ENCODE data around the gene THSD4. TPM values are rescaled to one million over a fixed set of nuclear protein-coding genes. Genes with fewer than 3 reads are reported as not detected.
A peak's percentile ranks its signal among the peaks of the same experiment; 100 is the strongest.

The THSD4 gene
- polyA plus RNA-seq, 1 donor = 30.2 TPM

DNA sequence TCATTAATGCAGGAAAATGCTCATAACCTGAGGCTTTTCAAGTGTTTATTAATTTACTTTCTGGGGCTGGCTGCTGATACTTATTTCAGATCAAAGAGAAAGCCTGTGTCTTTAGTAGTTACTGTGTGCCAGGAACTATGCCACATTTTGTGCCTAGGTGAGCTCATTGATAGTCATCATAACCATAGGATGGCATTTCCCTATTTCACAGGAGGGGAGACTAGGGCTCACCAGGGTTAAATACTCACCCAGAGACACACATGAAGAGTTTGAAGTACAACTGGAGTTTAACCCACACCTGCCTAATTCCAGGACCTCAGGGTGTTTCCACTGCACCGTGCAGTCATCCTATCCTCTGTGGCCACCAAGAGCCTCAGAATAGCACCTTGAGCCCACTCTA is 430.7 kb downstream of the THSD4 start:
- DNase-seq = no peak

DNA sequence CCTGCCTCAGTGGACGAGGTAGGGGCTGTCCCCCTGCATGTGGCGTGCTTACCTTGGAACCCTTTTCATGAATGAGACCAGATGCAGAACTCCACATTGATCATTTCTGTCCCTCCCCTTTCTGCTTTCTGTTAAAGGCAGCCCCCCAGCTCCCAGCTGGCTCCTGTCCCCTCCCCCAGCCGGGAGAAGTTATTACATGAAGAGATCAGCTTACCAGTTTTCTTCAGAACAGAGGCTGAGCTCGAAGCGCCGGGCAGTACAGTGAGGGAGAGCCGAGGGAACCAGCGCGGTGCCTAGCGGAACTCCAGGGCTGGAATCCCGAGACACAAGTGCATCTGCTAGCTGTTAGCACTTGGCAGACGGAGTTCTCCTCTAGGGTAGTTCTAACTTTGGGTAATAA is 431.7 kb downstream of the THSD4 start:
- DNase-seq = peak; percentile 63

DNA sequence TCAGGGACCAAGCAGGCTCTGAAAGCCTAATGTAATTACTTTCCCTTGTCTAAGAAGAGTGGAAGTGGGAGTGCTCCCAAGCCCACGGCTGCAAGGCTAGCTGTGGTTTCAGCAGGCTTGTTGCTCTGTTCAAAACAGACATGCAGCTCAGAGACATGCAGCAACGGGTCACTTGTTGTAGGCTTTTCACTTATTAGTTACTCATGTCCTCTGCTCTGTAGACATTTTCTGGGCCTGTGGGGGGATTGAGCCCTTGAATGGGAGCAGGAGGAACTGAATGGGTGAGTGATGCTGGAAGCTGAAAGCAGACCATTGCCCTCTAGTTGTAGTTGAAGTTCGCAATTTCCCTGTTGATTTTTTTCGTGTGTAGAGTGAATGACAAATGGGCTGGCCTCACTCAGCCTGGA is 433.1 kb downstream of the THSD4 start:
- DNase-seq = no peak

DNA sequence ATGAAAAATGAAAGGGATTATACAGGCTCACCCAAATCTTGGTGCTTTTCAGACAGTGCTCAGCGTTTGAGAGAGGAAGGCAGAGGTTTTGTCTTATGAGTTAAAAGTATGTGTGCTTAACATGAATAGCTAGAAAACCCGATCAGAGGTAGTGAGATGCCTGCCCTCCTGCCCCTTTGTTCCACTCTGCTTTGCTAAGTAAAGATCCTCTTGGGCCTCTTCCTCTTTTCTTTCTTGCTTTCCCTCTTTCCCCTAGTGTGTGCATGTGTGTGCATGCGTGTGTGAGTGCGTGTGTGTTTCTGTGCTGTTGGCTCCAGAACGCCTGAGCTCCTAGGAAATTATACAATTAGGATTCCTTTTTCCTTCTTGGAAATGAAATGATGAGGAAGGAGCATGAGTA is 433.8 kb downstream of the THSD4 start:
- no peak for DNase-seq

DNA sequence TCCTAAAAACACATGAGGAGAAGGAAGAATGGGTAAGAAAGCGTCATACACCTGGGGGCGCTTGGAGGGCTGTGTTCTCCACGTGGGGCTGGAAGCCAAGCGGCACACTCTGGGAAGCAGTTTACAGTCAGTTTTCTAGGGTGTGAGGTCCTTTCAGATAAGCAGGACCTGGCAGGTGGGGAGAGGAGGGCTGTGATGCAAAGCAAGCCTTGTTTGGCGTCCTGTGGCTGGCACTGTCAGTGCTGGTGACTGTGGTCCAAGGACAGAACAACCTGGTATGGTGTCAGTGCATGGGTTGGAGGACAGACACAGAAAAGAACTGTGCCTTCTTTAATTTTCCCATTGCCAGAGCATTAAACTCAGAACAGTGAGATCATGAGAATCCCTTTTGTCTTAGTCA is 434.4 kb downstream of the THSD4 start:
- no peak for DNase-seq

DNA sequence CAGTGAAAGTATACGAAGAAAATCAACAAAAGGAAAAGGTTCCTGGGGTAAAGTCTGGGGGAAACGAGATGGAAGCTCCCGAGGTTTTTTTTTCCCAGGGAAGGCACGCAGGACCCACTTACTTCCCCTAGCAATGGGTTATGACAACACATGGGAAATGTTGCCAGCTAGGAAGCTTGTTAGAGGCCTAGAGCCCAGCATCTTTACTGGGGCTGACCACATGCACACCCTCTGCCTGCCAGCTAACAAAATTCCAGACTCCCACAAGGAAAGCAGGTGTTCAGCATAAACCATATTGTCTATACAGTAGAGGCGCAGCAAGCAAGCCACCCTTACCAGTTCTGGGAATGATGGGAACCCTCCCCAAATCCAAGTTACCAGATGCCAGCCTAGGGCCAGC is 436.3 kb downstream of the THSD4 start:
- DNase-seq = no peak

DNA sequence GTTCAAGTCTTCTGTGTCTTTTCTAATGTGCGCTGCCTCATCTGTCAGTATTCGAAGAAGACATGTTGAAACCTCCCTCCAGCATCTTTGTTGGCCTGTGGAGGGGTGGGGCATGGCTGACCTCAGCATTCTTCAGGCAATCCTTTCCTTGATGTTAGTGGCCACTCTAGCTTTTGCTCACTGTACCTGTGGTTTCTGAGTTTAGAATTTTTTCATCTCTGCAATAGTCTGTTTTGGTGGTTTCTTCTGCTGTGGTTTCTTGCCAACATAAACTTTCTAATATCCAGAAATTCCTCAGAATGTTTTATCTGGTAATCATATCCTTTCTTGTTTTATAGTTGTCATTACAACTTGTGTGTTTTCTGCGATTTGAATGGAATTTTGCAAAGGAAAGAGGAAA is 443.8 kb downstream of the THSD4 start:
- DNase-seq = no peak

DNA sequence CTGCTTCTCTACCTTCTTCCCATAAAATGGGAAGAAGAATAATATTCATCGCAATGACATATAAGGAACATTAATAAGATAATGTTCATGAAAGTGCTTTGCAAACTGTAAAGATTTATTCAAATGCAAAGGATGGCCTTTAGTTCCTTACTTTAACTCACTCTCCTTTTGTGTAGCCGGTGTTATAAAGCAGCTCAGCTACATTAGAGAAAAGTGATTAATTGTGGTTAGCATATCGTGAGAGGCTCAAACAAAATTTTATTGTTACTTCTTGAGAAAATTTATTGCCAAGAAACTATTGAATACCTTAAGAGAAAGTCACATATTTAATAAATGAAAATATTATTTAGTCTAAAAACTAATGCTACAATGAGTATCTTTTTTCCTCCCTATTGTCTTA is 444.3 kb downstream of the THSD4 start:
- no peak for DNase-seq

DNA sequence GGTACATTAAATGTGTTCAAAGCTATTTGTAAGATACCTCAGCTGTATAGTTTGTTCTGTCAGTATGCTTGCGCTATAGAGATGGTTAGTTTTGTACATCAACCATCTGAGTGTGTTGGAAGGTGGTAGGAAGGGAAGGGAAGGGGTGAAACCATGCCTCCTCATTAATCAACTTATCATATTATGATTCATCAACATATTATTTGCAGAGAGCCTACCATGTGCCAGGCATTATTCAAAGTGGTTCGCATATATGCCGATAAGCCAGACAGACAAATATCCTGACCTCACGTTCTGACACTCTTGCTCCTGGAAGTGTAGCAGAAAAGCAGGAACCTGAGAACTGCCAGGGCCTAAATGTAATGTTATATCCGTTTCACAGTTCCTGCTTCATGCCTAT is 447.0 kb downstream of the THSD4 start:
- DNase-seq = no peak

DNA sequence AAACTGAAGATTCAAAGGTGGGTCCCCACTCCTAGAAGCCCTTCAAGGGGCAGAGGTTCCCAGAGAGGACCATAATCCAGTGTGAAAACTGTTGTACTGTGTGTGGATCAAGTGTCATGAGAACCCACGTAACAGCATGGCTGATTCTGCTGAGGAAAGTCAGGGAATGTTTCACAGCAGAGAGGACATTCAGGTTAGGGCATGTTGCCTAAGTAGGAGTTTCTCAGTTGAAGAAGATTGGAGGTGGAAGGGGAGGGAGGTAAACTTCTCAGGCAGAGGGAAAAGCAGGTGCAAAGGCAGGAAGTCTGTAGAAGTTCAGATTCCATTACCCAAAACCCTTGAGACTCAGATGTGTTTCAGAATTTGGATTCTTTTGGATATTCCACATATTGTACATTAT is 448.9 kb downstream of the THSD4 start:
- no peak for DNase-seq

DNA sequence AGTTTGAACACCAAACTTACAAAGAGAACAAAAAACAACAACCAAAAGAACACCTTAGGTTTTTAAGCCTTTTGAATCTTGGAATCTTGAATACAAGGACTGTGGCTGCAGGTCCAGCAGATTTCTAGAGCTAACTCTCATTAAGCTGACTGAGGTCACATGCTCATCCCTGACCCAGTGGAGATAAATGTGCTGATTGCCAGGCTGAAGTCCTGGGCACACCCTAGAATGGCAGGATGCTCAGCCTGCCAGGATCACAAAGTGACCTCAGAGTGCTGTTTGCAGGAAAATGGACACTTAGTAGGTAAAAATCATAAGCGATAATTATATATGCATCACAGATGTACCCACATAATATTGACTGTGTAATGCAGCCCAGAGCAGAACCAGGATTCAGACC is 449.7 kb downstream of the THSD4 start:
- no peak for DNase-seq

DNA sequence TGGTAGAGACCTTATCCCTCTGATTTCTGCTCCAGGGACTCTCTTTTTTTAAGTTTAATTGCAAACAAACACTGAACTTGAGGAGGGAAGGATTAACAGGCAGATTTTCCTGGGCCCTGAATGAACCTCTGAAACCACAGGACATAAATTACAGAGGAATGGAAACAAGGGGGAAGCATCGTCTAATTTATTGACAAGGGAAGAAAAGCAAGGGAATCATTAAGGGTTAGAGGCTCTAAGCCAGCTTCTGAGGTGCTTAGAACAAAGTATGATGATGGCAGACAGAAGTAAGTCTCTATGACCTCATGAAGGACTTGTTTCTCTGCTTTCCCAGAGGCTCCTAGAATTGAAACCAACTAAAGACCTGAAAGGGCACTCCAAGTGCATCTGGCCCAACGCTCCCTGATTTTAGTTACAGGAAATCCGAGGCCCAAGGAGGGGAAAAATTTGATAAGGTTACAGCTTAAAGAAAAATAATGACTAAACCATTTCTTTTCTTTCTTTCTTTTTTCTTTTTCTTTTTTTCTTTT is 450.4 kb downstream of the THSD4 start:
- no peak for DNase-seq

DNA sequence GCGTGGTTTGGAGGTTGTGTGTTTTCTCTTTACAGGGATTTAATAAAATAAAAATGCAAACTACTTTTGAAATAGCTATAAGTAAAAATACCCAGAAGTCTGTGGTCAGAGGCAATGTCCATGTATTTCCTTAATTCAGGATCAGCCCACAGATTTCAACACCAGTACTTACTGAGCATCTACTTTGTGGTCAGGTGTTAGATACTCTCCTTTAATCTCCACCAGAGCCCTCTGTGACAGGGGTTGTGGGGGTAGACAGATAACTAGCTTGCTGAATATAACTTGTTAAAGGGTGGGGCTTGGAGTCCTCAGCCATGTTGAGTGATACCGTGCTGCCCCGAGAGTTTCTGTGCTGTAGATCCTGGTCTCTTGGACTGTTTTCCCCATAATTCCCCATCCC is 451.0 kb downstream of the THSD4 start:
- DNase-seq = no peak

DNA sequence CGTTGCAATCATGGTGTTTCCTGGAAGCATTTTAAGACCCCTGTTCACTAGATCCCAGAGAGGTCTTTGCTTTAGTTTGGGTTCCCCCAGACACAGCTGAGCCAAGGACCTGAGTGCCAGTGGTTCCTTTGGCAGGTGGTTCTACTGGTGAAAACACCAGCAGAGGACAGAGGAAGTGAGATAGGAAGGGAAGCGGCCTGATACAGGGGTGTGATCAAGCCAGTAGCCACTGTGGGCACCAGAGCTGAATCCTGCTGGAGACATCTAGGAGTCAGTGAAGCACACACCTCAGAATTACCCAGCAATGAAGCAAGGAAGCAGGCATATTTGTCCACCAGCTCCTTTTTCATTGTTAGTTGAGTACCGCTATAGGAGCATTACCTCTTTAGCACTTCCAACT is 451.9 kb downstream of the THSD4 start:
- DNase-seq = no peak

DNA sequence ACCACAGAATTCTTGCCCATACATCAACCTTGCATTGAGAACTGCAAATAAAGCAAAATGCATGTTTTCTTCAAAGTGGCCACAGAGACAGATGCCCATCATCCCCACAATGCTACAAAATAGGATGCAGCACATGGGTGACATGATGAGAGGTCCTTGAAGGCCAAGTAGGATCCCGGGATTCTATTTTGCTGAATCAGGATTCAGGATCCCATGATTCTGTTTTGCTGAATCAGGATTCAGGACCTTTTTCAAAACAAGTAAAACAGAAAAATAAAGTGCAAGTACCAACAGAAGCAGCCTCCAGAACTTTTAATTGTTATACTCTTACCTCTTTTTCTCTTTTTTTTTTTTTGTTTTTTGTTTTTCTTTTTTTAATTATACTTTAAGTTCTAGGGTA is 453.0 kb downstream of the THSD4 start:
- no peak for DNase-seq

DNA sequence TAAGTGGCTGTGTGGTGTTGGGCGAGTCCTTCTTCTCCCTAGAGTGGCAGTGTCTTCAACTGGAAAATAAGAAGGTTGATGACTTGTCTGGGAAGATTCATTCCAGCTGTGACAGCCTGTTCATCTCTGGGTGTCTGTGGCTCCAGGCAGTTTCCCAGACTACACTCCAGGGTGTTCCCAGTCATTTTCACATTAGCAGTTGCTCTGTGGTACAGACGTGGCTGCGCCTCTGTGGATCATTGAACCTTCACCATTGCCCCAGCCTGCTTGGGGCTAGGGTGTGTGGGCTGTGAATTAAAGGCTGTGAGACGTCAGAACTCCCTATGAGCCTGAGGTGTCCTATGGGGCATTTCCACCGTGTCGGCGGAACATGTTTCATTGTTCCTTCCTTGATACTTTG is 455.5 kb downstream of the THSD4 start:
- no peak for DNase-seq

DNA sequence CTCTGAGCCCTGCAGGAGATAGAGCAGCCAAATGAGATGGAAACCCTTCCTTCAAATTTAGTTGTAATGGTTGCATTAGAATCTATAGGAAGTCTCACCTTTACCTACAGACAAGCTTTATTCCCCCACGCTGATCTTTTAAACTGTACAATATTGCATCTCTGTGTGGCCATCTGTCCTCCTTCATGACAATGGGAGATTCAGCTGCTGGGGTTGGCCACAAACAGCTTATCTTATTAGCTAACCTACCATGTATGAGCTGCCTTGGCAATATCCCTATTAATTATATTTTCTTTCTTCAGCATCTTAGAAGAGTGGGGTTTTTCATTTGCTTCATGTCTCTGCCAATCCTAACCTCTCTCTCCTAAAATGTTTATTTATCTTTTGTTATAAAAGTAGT is 456.4 kb downstream of the THSD4 start:
- no peak for DNase-seq

DNA sequence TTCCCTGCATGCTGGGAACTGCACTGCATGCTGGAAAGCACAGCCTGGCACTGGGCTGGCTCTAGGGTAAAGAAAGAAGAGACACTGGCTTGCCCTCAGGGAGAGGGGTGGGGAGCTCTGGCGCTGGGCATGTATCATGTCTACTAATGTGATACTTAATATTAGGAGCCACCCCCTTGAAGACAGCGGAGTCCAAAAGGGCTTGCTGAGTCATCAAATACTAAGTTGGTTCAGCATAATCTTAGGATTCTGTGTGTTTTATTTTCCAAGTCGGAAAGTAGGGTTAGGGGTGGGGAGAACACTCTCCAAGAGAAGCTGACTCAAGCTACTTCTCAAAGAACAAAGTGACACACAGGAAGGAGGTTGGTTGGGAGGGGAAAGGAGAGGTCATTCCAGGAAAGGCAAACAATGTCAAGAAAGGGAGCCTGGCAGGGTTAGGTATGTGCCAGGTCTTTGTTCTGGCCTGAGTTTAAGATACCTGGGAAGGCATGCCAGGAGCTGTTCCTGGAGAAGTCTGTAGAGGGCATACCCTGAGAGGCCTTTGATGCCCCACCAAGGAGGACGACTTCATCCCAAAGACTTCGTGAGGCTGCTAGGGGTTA is 457.3 kb downstream of the THSD4 start:
- no peak for DNase-seq

DNA sequence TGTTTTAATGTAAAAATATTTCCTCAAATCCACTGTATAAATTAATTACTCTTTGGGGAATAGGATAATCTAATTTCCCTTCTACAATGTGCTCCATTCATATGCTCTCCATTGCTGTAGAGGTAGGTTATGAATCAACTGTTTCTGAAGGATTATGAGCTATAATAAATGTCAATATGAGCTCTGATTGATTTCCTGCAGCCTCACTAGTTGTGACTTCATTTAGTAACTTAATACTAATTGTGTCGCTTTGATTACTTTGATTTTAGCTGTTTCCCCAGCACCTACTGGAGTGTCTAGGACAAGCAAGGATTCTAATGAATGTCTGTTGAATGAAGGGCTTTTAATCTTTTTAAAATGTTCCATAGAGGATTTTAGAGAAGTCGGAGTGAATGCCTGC is 458.3 kb downstream of the THSD4 start:
- no peak for DNase-seq

DNA sequence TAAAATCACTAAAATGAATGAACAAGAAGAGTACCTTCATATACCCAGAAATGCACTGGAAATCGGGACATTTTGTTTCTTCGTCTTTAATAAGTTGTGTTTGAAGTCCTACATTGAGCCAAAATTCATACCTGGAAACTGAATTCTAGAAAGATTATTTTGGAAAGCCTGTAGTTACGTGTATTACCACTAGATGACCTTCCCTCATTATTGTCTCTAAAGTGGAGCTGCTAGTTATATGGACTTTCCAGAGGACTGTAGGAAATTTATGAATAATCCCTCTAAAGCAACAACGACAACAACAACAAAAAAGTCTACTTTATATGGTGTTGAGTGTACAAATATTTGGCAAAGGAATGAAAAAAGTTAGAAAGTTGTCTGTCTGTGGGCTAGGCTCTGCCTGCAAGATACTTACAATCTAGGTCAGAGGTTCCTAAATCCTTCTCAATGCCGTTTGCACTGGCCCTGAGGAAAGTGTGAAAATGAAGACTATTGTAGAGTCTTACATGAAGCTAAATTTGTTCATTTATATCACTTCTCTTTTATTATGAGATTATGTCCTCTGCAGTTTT is 460.3 kb downstream of the THSD4 start:
- no peak for DNase-seq

DNA sequence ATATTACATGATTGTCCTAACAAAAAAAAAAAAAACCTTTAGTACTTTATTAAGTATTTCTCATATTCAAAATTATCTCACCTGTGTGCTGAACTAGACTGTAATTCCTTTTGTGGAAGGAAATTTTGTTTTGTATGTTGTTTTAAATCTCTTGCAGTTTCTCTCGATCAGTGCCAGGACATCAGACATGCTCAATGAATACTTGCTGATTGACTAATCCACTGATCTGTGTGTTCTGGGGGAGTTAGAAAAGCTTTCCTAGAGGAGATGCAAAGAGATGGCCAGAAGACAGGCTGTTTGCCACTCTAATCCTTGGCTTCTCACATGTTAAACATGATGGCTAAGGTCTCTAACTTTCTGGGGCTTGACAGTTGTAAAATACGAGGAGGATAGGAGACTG is 461.8 kb downstream of the THSD4 start:
- no peak for DNase-seq

DNA sequence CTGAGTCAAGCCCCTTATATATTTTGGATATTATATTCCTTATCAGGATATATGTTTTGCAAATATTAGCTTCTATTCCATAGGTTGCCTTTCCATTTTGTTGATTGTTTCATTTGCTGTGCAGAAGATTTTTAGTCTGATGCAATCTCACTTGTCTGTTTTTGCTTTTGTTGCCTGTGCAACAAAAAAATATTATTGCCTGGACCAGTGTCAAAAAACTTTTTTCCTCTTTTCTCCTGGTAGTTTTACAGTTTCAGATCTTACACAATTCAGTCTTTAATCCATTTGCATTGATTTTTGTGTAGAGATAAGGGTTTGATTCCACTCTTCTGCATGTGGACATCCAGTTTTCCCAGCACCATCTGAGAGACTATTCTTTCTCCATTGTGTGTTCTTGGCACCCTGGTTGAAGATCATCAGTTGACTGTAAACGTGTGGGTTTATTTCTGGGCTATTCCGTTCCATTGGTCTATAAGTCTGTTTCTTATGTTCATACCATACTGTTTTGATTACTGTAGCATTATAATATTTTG is 466.2 kb downstream of the THSD4 start:
- DNase-seq = no peak

DNA sequence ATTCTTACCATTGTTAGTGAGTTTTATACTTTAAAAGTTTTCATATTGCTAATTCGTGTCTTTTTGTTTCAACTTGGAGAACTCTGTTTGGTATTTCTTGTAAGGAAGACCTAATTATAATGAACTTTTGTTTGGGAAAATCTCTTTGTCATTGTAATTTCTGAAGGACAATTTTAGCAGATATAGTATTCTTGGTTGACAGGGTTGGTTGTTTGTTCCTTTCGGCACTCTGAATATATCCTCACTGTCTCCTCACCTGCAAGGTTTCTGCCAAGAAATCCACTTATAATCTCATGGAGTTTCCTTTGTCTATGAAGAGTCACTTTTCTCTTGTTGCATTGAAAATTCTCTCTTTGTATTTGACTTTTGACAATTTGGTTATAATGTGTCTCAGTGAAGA is 469.9 kb downstream of the THSD4 start:
- DNase-seq = no peak

DNA sequence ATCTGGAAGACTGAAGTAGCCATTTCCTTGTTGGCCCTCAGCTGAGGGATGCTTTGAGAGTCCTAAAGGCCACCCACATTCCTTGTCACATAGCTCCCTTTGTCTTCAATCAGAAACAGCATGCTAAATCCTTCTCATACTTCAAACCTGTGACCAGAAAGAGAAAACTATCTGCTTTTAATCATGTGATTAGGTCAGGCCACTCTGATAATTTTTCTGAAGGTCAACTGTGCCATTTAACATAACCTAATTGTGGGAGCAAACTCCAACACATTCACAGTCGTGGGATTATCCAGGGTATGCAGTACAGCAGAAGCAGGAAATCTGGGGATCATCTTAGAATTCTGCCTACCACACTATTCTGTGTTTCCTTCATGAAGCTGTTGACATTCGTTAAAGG is 471.2 kb downstream of the THSD4 start:
- no peak for DNase-seq

All from left kidney (tissue), 2 donors.